Measurements from ENCODE around the gene SLC9A9. TPM values are rescaled to one million over a fixed set of nuclear protein-coding genes. Genes with fewer than 3 reads are reported as not detected.

Gene SLC9A9
- total and polyA plus RNA-seq, 2 donors (not counting 1 experiment from before 2014, with no cell fraction given): 14.3 to 74.0 TPM

GRCh38 chr3:143686638-143687197 is 161.6 kb downstream of the SLC9A9 start:
- no peak for DNase-seq (ENCODE audit: low read depth in 2 of 2)

GRCh38 chr3:143685491-143685890 is 162.8 kb downstream of the SLC9A9 start:
- no peaks in the 10 kb centered on the region for H3K27me3 ChIP-seq (ENCODE audit: control insufficient read depth, insufficient read depth, low read length)
- no peak for TF ChIP-seq CTCF (conservative IDR thresholded peaks at IDR 0.05 in 1 of 2, IDR thresholded peaks at IDR 0.05 in 1 of 2; ENCODE audit: low read depth in 1 of 2, low read length in 2 of 2)
- TF ChIP-seq EZH2 (IDR thresholded peaks at IDR 0.05; ENCODE audit: low read length, missing control alignments): no peak
- DNase-seq (ENCODE audit: low read depth in 2 of 2): peak in 1 of 2 donors; percentile 44
- H3K9me3 ChIP-seq (ENCODE audit: control insufficient read depth, insufficient read depth, low read depth, low read length): no peaks in the 10 kb centered on the region
- H3K9ac ChIP-seq (ENCODE audit: insufficient read depth, low read length): no peak overlapping the region
- H3K4me2 ChIP-seq (ENCODE audit: extremely low read depth, insufficient read depth, low read length): no peak overlapping the region
- H3K4me3 ChIP-seq (replicated peaks in 1 of 4; ENCODE audit: control extremely low read depth in 1 of 4, insufficient read depth in 1 of 4, low read depth in 3 of 4, low read length in 4 of 4): no peak overlapping the region
- no peaks in the 10 kb centered on the region for H3K79me2 ChIP-seq (ENCODE audit: control insufficient read depth, insufficient read depth, low read length)
- no peaks in the 10 kb centered on the region for H4K20me1 ChIP-seq (ENCODE audit: control insufficient read depth, extremely low read depth, insufficient read depth, low read length)
- H3K27ac ChIP-seq (ENCODE audit: insufficient read depth, low read length): no peak overlapping the region
- H3K4me1 ChIP-seq (ENCODE audit: control insufficient read depth, extremely low read depth, insufficient read depth, low read length): no peaks in the 10 kb centered on the region
- no peak overlapping the region for H2AFZ ChIP-seq (ENCODE audit: low read length)
- H3K36me3 ChIP-seq (ENCODE audit: control insufficient read depth, insufficient read depth, low read length): no peaks in the 10 kb centered on the region

More at GRCh38 chr3:143686638-143687197, 161.6 kb downstream of the SLC9A9 start:
- Histone ChIP-seq H3K36me3 (ENCODE audit: control insufficient read depth, insufficient read depth, low read length) (no peaks in the 10 kb centered on the region), H3K4me1 (ENCODE audit: control insufficient read depth, extremely low read depth, insufficient read depth, low read length) (no peaks in the 10 kb centered on the region), H3K9me3 (ENCODE audit: control insufficient read depth, insufficient read depth, low read depth, low read length) (no peaks in the 10 kb centered on the region), H3K27ac (ENCODE audit: insufficient read depth, low read length) (no peak overlapping the region), H4K20me1 (ENCODE audit: control insufficient read depth, extremely low read depth, insufficient read depth, low read length) (no peaks in the 10 kb centered on the region), H3K9ac (ENCODE audit: insufficient read depth, low read length) (no peak overlapping the region), H2AFZ (ENCODE audit: low read length) (no peak overlapping the region), H3K79me2 (ENCODE audit: control insufficient read depth, insufficient read depth, low read length) (no peaks in the 10 kb centered on the region), H3K4me2 (ENCODE audit: extremely low read depth, insufficient read depth, low read length) (no peak overlapping the region), H3K27me3 (ENCODE audit: control insufficient read depth, insufficient read depth, low read length) (no peaks in the 10 kb centered on the region), H3K4me3 (replicated peaks in 1 of 4; ENCODE audit: control extremely low read depth in 1 of 4, insufficient read depth in 1 of 4, low read depth in 3 of 4, low read length in 4 of 4) (no peak overlapping the region)
- TF ChIP-seq EZH2 (IDR thresholded peaks at IDR 0.05; ENCODE audit: low read length, missing control alignments): no peak
- no peak for TF ChIP-seq CTCF (conservative IDR thresholded peaks at IDR 0.05 in 1 of 2, IDR thresholded peaks at IDR 0.05 in 1 of 2; ENCODE audit: low read depth in 1 of 2, low read length in 2 of 2)

- H3K27ac ChIP-seq (ENCODE audit: insufficient read depth, low read length): no peak overlapping the region
- H3K4me1 ChIP-seq (ENCODE audit: control insufficient read depth, extremely low read depth, insufficient read depth, low read length): no peaks in the 10 kb centered on the region
- H3K9me3 ChIP-seq (ENCODE audit: control insufficient read depth, insufficient read depth, low read depth, low read length): no peaks in the 10 kb centered on the region
- no peak overlapping the region for H3K4me3 ChIP-seq (replicated peaks in 1 of 4; ENCODE audit: control extremely low read depth in 1 of 4, insufficient read depth in 1 of 4, low read depth in 3 of 4, low read length in 4 of 4)
- no peak overlapping the region for H3K4me2 ChIP-seq (ENCODE audit: extremely low read depth, insufficient read depth, low read length)
- no peak for DNase-seq (ENCODE audit: low read depth in 2 of 2)
- no peak overlapping the region for H2AFZ ChIP-seq (ENCODE audit: low read length)
- H4K20me1 ChIP-seq (ENCODE audit: control insufficient read depth, extremely low read depth, insufficient read depth, low read length): no peaks in the 10 kb centered on the region
- no peaks in the 10 kb centered on the region for H3K27me3 ChIP-seq (ENCODE audit: control insufficient read depth, insufficient read depth, low read length)
- no peak for TF ChIP-seq EZH2 (IDR thresholded peaks at IDR 0.05; ENCODE audit: low read length, missing control alignments)
- TF ChIP-seq CTCF (conservative IDR thresholded peaks at IDR 0.05 in 1 of 2, IDR thresholded peaks at IDR 0.05 in 1 of 2; ENCODE audit: low read depth in 1 of 2, low read length in 2 of 2): no peak
- no peaks in the 10 kb centered on the region for H3K79me2 ChIP-seq (ENCODE audit: control insufficient read depth, insufficient read depth, low read length)
- no peaks in the 10 kb centered on the region for H3K36me3 ChIP-seq (ENCODE audit: control insufficient read depth, insufficient read depth, low read length)
- no peak overlapping the region for H3K9ac ChIP-seq (ENCODE audit: insufficient read depth, low read length)
Observed at GRCh38 chr3:143677430-143677829, 170.8 kb downstream of the SLC9A9 start.

Measured in fibroblast of lung (primary cell).